Prostate gland (tissue), 2 donors: ENCODE measurements around the gene CACNA1F.

Source experiments
- CTCF ChIP-seq, 4 experiments: fragments of 200-600 bp in 2 of 4; fragments of 450-650 bp in 2 of 4; sonication (generic) in 2 of 4; IDR thresholded peaks; 1 replicate in 3 of 4; 2 replicates in 1 of 4; pipeline ENCODE4 v1.5.1; 2016 to 2019; ENCODE audit warnings: antibody characterized with exemption in 4 of 4, mild to moderate bottlenecking in 2 of 4, moderate library complexity in 2 of 4
- POLR2A ChIP-seq: fragments of 450-650 bp; IDR thresholded peaks from one replicate; pipeline ENCODE4 v1.6.1; 2016; ENCODE audit warnings: antibody characterized with exemption, mild to moderate bottlenecking

DNA sequence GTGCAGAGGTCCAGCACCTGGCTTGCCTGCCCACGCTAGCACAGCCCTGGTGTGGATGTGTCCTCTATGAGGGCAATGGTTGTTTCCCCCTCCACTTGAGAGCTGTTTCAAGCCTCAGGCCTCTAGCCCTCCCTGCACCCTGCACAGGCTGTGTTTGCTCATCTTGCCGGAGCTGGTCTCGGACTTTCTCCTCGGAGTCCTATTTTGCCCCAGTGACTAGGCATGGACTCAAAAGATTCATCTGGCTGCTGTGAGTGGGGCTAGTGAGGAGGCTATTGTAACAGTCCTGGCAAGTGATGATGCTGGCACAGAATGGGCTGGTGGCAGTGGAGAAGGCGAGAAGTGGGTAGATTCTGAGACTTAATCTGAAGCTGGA lies 25.6 kb upstream of the CACNA1F start:
- TF ChIP-seq CTCF (IDR thresholded peaks at IDR 0.05), result no peak
- TF ChIP-seq POLR2A, result no peak
